HG03045 (cell line): ENCODE measurements around the gene SLC35B4.
"Not testable (repeated sequence)": the region's sequence is repeated elsewhere in the genome, so short reads cannot be mapped to it uniquely, and the experiment has no call there.

Source experiments
- ATAC-seq: cut with Tn5 transposase; IDR thresholded peaks from one replicate; pipeline ENCODE4 v1.9.1; 2021; ENCODE audit warnings: mild to moderate bottlenecking, moderate library complexity; ENCODE audit not compliant: unreplicated experiment

Gene SLC35B4

DNA sequence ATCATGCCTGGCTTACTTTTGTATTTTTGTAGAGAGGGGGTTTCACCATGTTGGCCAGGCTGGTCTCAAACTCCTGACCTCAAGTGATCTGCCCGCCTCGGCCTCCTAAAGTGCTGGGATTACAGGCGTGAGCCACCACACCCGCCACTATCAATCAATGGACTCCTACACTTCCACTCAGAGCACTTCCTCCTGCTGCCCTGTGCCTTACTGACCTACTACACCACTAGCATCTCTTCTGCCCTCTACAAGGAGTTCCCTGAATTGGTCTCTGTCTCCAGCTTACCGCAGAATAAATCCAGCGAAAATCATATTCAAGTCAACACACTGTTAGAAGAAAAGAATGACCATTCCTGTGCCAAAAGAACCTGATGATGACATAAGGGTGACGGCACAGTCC lies 20.7 kb downstream of the SLC35B4 start:
- ATAC-seq, result not testable (repeated sequence)

DNA sequence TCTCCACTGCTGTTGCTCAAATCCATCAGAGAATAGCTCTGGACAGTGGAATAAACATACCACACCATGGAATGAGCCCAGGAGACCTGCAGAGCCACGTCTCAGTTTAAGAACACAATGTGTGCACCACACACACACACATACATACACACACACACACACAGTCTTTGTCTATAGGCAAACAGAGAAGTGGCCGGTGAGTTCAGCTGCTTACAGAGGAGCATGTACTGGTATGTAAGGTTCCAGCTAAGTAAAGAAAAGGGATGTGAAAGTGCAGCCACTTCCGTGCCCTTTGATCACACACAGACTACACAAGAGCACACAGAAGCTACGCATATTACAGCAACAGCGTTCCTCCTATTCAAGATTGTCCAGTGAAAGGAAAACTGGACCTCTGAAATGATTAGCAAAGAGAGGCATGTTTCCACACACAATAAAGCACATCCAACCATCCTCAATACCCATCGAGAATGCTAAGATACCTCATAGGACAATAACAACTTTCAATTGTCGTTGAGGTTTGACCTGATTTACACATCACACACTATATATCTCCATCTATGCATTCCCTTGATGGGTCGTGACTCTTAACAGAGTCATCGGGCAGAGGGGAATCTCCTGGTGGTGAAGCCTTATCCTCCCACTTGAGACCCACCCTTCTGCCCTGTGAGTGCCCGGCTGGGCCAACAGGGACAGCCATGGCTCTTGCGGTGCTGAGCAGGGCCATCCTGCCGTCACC lies 23.6 kb downstream of the SLC35B4 start:
- peak; percentile 100 for ATAC-seq

DNA sequence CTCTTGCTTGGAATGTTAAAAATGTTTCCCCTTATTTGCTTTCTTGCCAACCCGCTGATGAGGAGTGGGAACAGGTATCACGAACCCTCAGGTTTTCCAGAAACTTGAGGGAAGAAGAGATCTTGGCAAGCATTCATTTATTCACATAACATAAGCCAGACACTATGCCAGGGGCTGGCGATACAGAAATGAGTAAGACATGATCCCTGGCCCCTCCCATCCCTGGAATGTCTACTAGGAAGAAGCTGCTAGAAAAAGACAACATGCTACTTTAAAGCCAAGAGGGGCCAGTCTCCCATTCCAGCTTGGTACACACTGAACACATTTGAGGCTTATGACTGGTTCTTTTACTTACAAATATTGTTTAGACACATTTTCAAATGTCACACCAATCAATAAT lies 26.4 kb downstream of the SLC35B4 start:
- ATAC-seq, result no peak

DNA sequence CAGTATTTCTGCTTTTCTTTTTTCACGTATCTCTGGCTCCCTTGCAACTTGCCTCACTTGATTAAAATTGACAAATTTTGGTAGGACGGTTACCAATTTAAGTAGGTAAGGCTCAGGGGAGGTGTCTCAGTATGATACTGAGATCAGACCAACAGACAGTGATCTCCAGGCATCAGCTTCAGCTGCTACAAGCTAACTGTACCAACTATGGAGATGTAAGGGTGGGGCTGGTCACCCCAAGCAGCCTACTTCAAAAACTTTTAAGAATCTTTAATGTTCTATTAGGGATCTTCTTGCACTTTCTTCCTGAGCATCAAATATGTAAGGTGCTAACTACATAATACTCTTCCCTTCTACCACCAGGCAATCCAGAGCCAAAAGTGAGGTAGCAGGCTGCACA lies 26.9 kb downstream of the SLC35B4 start:
- ATAC-seq, result no peak

DNA sequence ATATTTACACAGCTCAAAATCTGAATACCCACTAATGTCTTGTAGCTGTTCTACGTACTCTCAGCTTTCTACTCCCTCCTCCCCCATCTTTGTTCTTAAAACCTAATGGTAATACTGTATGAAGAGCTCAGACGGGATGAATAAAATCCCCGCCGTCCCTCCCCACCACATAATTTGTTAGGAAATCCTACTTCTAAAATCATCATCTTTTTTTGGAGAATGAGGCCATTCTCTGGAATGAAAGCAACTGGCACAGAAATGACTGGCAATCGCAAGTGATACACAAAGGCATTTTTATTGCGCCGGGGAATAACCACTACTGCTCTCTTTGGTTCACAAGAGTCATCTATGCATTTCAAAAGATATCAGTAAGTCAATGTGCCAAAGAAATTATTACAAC lies 27.3 kb downstream of the SLC35B4 start:
- no peak for ATAC-seq

DNA sequence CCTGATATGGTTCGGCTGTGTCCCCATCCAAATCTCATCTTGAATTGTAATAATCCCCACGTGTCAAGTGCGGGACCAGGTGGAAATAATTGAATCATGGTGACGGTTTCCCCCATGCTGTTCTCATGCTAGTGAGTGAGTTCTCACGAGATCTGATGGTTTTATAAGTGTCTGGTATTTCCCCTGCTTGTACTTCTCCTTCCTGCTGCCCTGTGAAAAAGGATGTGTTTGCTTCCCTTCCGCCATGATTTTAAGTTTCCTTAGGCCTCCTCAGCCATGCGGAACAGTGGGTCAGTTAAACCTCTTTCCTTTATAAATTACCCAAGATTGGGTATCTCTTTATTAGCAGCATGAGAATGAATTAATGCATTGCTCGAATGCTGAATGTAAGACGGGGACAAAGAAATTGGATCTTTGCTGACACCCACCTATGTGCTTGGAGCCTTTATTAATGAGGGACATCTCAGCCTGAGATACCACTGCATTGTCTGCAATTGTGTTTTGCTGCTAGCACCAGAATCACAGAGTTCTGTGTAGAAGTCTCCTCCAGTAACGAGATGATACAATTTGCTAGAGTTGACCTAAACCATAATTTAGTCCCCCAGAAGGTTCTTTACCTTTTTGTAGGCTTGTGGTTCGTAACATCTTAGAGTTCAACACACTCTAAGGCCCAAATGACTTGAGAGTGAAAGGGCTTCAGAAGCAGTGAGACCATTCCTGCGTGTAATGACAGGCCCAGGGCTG lies 28.6 kb downstream of the SLC35B4 start:
- ATAC-seq, result no peak

DNA sequence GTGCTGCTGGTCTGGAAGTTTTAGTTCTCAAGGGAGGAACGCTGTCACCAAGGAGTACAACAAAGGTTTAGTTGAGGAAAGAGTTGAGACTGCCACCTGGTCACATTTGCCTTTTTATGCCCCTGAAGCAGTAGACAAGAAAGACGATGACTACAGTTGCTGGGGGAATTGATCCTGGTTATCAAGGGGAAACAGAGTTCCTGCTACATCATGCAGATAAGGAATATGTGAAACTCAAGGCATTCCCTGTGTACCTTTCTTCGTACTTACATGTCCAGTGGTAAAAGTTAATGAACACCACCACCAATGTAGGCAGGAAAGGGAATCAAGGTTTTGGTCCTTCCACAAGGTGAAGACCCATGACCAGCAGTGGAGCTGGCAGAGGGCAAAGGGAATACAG lies 31.8 kb downstream of the SLC35B4 start:
- no peak for ATAC-seq

DNA sequence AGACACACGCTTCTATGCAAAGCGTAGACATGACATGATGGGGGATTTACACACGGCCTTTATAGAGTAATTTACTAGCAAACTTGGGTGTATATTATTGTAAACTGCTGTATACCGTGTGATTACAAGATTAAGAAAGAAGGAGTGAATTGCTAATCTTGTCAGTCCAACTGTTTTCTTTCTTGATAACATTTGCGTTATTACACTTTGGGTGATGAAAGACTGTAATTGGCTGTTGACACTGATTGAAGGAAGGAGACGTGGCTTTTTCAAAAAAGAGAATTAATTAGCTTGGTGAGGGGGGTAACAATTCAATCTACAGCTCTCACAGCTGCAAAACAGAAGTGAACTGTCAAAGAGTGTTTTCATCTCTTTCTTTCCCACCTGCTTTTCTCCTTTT lies 32.7 kb downstream of the SLC35B4 start:
- ATAC-seq, result no peak

DNA sequence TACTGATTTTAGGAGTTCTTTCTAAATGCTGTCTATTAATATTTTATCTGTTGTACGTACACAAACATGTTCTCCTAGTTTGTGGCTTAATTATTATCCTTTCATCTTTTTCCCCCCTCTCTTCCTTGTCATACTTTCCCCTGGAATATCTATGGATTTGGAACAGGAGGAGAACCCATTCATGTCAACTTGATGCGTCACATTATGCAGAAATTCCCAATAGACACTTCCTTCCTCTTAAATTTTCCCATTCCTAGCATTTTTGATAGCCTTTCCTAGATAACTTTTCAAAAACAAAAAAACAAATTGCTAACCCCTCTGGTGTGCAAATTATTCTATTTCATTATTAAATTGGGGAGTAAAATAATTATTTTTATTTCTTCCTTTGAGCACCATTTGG lies 36.2 kb downstream of the SLC35B4 start:
- ATAC-seq, result no peak

DNA sequence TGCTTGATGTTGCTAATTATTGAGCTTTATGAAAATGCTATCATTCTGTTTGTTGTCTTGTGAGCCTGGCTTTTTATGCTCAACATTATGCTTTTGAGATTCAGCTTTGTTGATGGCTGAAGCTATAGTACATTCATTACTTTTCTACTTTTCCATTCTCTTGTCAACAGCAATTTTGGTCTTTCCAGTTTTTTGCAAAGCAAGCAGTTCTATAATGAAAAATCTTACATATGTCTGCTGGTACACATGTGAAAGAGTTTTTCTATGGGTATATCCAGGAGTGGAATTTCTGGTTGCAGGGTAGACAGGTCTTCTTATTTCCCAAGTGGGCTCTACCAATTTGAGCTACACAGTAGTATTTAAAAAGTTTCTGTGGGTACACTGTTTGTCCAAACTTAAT lies 36.8 kb downstream of the SLC35B4 start:
- ATAC-seq, result no peak

DNA sequence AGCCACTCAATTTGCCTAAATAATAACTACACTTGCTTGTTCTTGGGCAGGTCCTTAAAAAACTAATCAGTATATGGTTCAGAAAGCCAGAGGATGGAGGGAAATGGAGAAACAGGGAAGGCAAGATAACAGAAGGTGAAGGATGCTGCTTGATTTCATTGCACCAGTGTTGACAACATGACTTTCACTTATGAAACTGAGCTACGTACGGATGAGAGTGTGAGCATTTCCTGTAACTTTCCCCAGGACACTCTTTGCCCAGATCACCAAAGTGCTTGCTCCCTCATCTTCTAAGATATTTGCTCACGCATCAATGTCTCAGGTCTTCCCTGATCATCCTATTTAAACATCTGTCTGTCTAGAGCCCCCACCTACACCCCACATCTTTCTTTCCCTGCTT lies 37.4 kb downstream of the SLC35B4 start:
- no peak for ATAC-seq

DNA sequence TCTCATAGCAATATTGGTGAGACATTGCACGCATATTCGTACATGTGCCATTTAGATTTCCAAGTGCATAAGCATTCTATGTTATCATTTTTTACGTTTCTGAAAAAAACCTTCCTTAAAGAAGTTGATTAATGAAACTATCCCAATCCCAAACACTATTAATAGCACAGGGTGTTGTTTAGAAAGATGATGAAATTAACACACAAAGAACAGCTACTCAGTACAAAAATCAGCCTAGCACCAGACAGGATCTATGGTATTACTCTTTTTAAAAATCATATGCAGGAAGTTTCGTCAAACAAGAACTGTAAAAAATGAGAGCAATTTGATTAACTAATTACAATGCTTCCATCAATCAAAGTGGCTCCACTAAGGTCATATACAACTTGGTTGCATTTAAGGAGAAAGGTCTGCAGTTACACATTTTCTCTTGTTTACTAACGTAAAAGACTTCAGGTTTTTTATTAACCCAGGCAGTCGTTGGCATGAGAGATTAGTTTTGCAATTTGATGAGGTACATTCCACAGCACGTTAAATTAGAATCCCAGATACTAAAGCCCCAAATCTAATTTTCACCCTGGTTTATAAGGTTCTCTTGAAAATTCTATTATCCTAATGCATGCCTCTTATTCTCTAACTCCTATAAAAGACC lies 38.1 kb downstream of the SLC35B4 start:
- no peak for ATAC-seq

DNA sequence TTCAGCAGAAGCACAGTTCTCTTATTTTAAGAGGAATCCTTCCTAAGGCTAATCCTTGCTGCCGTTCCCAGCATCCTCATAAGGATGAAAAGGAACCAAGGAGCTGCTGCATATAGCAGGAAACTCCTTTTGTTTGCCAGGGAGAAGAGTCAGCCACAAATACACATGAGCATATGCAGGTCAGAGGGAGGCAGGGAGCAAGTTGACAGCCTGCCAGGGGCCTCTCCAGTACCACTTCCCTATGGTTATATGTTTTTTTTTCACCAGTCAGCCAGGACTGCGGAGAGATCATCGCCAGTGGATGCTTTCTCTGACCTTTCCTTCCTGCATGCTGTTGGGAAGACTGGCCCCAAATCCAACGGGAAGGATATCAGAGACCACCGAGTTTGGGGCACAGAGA lies 39.8 kb downstream of the SLC35B4 start:
- ATAC-seq, result no peak

DNA sequence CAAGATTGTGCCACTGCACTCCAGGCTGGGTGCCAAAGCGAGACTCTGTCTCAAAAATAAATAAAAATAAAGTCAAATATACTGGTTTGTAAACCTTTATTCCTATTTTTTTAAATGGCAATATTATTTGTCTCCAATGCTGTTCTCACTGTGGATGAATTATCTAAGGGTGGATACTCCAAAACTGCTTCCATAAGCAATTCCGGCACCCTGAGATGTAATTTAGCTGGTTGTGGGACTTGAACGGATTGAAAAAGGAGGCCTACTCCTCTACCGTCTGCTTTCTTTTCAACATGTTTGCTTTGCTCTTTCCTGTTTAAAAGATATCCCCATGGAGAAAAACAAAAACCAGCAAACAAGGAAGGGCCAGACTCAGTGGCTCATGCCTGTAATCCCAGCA lies 54.4 kb downstream of the SLC35B4 start:
- ATAC-seq, result no peak

DNA sequence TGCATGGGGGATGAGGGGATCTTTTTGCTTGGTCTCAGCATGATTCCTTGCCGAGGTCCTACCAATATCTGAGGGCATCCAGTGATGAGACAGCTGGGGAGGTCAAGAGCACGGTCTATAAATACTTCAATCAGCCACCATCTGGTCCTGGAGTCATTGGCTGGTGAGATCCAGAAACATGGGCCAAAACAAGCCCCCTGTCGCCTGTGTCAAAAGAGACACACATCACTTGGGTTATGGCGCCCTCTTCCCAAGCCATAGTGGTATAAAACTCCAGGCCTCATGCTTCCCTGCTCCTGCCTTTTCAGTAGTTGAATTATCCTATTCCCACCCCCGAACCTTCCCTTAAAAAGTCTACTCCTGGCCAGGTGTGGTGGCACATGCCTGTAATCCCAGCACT lies 60.9 kb downstream of the SLC35B4 start:
- ATAC-seq, result no peak

DNA sequence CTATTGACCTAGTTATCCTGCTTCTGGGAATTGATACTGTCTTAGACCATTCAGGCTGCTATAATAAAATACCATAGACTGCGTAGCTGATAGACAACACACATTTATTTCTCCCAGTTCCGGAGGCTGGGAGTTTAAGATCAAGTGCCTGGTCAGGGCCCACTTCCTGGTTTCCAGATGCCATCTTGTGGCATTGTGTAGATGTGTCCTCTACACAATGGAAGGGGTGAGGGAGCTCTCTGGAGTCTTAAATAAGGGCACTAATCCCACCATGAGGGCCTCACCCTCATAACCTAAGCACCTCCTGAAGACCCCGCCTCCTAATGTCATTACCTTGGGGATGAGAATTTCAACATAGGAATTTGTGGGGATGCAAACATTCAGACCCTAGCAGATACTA lies 62.4 kb downstream of the SLC35B4 start:
- no peak for ATAC-seq

DNA sequence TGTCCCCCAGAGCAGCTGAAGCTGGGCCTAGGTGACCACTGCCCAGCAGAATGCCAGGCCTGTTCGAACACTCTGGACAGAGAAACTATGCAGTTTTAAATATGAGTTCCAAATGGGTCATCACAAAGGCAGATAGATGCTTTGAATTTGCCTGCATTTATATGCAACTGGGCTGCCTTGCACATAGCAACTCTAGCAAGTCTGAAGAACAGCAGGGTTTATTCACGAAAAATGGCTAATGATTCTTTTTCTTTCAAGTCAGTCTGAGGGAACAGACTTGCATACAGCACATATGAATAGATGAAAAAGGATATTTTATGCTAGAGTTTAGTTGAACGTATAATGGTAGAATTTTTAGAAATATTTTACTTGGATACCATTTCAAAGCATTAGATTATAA lies 68.5 kb downstream of the SLC35B4 start:
- no peak for ATAC-seq

DNA sequence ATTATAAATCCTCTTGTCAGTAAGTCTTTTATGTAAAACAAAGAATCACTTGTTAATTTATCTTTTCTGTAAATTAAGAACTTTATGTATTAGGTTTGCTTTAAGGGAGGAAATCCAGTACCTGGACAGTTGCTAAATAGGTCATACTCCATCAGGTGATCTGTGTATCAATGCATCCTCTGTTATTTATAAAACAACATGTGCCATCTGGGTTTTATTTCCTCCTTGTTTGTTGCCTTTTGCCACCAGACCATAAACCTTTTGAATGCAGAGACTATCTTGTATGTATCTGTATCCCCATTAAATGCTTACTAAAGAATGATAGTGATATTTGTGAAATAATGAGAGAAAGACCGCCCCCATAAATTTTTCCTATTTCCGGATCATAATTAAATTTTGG lies 70.0 kb downstream of the SLC35B4 start:
- ATAC-seq, result no peak

DNA sequence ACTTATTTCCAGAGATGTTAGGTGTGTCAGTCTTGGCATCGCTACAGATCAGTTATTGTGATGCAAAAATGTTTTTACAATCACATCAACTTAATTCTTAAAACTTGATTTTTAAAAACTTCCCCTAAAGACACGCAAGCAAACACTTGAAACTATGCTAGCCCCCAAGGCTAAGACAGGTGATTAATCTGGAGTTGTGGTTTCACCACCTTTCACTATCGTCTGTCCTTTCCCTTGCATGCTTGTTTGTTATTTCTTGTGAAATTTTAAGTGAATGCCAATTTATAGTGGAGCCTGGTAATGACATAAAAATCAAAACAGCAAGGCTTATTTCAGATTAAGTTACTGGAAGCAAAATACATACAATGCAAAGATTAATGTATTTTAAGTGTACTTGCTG lies 70.4 kb downstream of the SLC35B4 start:
- no peak for ATAC-seq

DNA sequence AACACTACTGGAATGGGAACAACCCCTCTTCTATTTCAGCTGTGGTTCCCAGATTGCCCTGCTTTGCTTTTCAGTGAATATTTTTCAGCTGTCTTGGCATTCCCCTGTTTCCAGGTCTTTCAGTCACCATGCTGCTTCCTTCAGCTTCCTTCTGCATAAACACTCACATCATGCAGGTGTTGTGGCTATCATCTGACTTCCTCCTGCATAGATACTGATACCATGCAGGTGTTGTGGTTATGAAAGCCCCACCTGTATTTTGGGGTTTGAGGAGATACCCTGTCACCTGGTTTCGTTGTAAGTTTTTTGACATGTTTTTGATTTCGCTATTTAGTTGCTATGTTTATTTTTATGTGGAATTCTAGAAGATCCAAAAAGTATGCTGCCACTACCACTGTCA lies 71.5 kb downstream of the SLC35B4 start:
- ATAC-seq, result no peak
